ENCODE data around the gene SPACA7. TPM values are rescaled to one million over a fixed set of nuclear protein-coding genes. Genes with fewer than 3 reads are reported as not detected.

SPACA7 gene
- total RNA-seq, 2 donors from 2014 or later, result 4.9 TPM; not detected in 1

DNA sequence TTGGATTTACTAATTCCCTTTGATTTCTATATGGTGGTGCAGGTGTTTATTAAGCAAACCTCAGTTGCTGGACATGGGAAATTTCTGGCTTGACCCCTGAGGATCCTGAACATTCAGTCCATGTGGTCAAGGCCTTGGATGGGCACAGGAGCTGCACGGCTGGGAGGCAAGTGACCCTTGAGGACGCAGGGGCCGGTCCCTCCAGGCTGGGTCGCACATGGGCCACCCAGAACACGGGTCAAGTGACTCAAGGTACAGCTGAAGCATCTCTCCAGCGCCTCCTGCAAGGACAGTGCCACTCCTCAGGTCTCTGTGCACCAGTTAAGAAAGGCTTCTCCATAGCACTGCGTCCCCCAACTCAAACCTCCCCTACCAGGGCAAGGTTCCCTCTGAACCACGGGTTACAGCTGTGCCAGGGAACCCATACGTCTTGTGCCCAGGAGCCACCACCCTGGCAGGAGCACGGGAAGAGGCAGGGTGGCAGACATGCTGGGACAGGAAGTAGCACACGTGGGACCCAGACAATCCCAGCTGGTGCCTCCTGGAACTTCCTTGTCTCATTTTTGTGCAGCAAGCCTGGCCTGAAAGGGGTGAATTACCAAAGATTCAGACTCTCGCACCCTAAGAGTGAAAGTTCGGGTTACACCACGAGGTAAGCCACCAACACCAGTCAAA is 93.1 kb downstream of the SPACA7 start:
- no peak overlapping the region for H3K4me3 ChIP-seq
- H3K36me3 ChIP-seq, result no peaks in the 10 kb centered on the region
- intact Hi-C loops (cut with DNase I), result no loop called here
- no peak for DNase-seq (ENCODE audit: low spot score)
- WGBS, result 73% methylated on average over 14 of the region's 14 CpGs
- no peaks in the 10 kb centered on the region for H3K27me3 ChIP-seq (replicated peaks; ENCODE audit: insufficient read depth)
- no peak overlapping the region for H3K27ac ChIP-seq
- H3K4me1 ChIP-seq (replicated peaks), result no peaks in the 10 kb centered on the region
- TF ChIP-seq, protein P1, sequence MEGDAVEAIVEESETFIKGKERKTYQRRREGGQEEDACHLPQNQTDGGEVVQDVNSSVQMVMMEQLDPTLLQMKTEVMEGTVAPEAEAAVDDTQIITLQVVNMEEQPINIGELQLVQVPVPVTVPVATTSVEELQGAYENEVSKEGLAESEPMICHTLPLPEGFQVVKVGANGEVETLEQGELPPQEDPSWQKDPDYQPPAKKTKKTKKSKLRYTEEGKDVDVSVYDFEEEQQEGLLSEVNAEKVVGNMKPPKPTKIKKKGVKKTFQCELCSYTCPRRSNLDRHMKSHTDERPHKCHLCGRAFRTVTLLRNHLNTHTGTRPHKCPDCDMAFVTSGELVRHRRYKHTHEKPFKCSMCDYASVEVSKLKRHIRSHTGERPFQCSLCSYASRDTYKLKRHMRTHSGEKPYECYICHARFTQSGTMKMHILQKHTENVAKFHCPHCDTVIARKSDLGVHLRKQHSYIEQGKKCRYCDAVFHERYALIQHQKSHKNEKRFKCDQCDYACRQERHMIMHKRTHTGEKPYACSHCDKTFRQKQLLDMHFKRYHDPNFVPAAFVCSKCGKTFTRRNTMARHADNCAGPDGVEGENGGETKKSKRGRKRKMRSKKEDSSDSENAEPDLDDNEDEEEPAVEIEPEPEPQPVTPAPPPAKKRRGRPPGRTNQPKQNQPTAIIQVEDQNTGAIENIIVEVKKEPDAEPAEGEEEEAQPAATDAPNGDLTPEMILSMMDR (IDR thresholded peaks at IDR 0.05), result no peak
- TF ChIP-seq POLR2A (IDR thresholded peaks at IDR 0.05) (no peak), POLR2AphosphoS5 (IDR thresholded peaks at IDR 0.05) (no peak)
- no peaks in the 10 kb centered on the region for H3K9me3 ChIP-seq

DNA sequence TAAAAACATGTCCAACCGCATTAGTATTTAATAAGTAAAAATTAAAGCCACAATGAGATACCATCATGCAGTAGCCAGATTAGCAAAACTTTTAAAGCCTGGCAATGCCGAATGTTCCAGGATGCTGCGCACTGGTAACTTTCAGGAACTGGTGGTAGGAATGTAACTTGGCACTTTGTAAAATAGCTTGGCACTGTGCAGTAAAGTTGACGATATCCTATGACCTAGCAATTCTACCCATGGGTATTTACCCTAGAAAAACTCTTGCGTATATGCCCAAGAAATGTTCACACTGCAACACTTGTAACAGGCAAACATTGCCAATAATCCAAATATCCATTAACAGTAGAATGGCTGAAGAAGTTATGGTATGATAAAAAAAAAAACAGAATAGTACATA is 97.7 kb downstream of the SPACA7 start:
- H3K36me3 ChIP-seq, result no peaks in the 10 kb centered on the region
- WGBS, result 54% methylated on average over 5 of the region's 5 CpGs

DNA sequence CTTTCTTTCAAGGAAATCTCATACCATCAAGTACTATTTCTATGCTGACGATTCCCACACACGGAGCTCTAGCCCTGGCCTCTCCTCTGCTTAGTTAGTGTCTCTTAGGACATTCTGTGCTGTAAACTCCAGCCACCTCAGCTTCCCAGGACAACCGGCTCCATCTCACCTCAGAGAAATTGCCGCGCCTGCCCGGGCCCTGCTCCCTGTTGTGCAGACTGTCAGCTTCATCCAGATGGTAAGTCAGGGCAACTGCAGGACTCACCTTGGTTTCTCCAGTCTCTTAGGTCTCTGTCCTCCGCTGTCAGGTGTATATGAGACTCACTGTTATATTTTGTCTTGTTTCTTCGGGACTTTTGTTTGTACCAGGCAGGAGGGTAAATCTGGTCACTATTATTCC is 98.7 kb downstream of the SPACA7 start:
- H3K27ac ChIP-seq, result no peak overlapping the region
- no peaks in the 10 kb centered on the region for H3K9me3 ChIP-seq
- H3K4me1 ChIP-seq (replicated peaks), result no peaks in the 10 kb centered on the region
- H3K4me3 ChIP-seq, result no peak overlapping the region
- DNase-seq (ENCODE audit: low spot score), result no peak
- 77% methylated on average over 8 of the region's 8 CpGs for WGBS
- H3K27me3 ChIP-seq (replicated peaks; ENCODE audit: insufficient read depth), result no peaks in the 10 kb centered on the region
- no peaks in the 10 kb centered on the region for H3K36me3 ChIP-seq
- TF ChIP-seq POLR2A (IDR thresholded peaks at IDR 0.05), result no peak
- intact Hi-C loops (cut with DNase I), result no loop called here

More for the DNA sequence above, 97.7 kb downstream of the SPACA7 start:
- H3K4me1 ChIP-seq (replicated peaks), result no peaks in the 10 kb centered on the region
- no peaks in the 10 kb centered on the region for H3K9me3 ChIP-seq
- TF ChIP-seq POLR2AphosphoS5 (IDR thresholded peaks at IDR 0.05) (no peak), POLR2A (IDR thresholded peaks at IDR 0.05) (no peak)
- TF ChIP-seq, protein P1 (IDR thresholded peaks at IDR 0.05), result no peak
- no peaks in the 10 kb centered on the region for H3K27me3 ChIP-seq (replicated peaks; ENCODE audit: insufficient read depth)
- intact Hi-C loops (cut with DNase I), result no loop called here
- H3K4me3 ChIP-seq, result no peak overlapping the region
- no peak for DNase-seq (ENCODE audit: low spot score)
- H3K27ac ChIP-seq, result no peak overlapping the region

DNA sequence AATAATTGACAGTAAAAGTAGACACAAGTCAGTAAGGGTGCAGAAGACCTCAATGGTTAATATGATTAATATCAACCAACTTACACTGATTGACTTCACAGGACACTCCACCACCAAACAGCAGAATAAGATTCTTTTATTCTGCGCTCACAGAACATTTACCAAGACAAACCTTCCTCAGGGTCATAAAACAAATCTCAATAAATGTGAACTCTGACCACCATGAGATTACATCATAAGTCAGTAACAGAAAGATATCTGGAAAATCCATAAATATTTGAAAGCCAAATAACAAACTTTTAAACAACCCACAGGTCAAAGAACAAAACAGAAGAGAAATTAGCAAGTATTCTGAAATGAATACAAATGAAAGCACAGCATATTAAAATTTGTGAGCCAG is 99.7 kb downstream of the SPACA7 start:
- 92% methylated on average over 1 of the region's 1 CpG for WGBS

DNA sequence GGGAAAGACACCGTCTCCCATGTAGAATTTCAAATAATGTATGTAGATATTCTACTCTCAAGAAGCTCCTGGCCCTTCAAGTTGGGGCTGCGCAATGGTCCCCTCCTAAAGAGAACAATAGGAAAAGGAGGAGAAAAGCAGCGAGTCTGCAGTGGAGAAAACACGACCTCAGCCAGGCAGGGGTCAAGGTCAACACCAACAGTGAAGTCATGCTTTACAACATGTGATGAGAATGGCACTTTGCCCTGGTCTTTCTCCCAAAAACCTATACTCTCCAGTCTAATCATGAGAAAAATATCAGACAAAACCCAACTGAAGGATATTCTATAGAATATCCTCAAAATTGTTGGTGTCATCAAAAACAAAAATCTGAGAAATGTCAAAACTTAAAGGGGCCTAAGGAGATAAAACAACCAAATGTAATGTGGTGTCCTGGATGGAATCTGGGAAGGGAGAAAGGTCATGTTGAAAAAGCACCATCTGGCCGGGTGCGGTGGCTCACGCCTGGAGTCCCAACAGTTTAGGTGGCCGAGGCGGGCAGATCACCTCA is 101.0 kb downstream of the SPACA7 start:
- Histone ChIP-seq H3K9me3 (no peaks in the 10 kb centered on the region), H3K36me3 (no peaks in the 10 kb centered on the region), H3K27me3 (replicated peaks; ENCODE audit: insufficient read depth) (no peaks in the 10 kb centered on the region), H3K4me1 (replicated peaks) (no peaks in the 10 kb centered on the region), H3K4me3 (no peak overlapping the region), H3K27ac (no peak overlapping the region)
- 86% methylated on average over 9 of the region's 9 CpGs for WGBS
- TF ChIP-seq, protein P1 (IDR thresholded peaks at IDR 0.05), result no peak
- no peak for TF ChIP-seq POLR2AphosphoS5 (IDR thresholded peaks at IDR 0.05)
- no peak for DNase-seq (ENCODE audit: low spot score)
- intact Hi-C loops (cut with DNase I), result no loop called here

More for the DNA sequence above, 99.7 kb downstream of the SPACA7 start:
- H3K36me3 ChIP-seq, result no peaks in the 10 kb centered on the region
- no peak overlapping the region for H3K27ac ChIP-seq
- TF ChIP-seq, protein P1 (IDR thresholded peaks at IDR 0.05), result no peak
- no peak for TF ChIP-seq POLR2AphosphoS5 (IDR thresholded peaks at IDR 0.05)
- no peak for TF ChIP-seq POLR2A (IDR thresholded peaks at IDR 0.05)
- no peak for DNase-seq (ENCODE audit: low spot score)
- H3K9me3 ChIP-seq, result no peaks in the 10 kb centered on the region
- intact Hi-C loops (cut with DNase I), result no loop called here
- no peaks in the 10 kb centered on the region for H3K4me1 ChIP-seq (replicated peaks)
- no peaks in the 10 kb centered on the region for H3K27me3 ChIP-seq (replicated peaks; ENCODE audit: insufficient read depth)
- H3K4me3 ChIP-seq, result no peak overlapping the region
